Keratinocyte (primary cell): ENCODE data around the gene SELENOS. TPM values are rescaled to one million over a fixed set of nuclear protein-coding genes. Genes with fewer than 3 reads are reported as not detected.

Source experiments
- DNase-seq: peaks from one replicate; pipeline ENCODE4 v3.0.0-alpha.2; 2011; ENCODE audit warnings: low read depth, missing footprints, low spot score
- FAIRE-seq: peaks from 2 replicates; lab custom pipeline; 2011; peaks lifted over from hg19 to GRCh38; lab: Jason Lieb, UNC
- H2AFZ ChIP-seq: 2 replicates; pipeline ENCODE4 v1.6.0; 2012; ENCODE audit warnings: low read length, control low read depth, inconsistent platforms; ENCODE audit not compliant: control insufficient read depth
- H3K27ac ChIP-seq: 2 replicates; pipeline ENCODE4 v1.5.1; 2011; ENCODE audit warnings: low read length; ENCODE audit not compliant: control insufficient read depth, insufficient read depth
- H3K27me3 ChIP-seq: 3 replicates; pipeline ENCODE4 v1.6.0; 2011; ENCODE audit warnings: low read length; ENCODE audit not compliant: control insufficient read depth, insufficient read depth; ENCODE audit errors: extremely low read depth
- H3K36me3 ChIP-seq, 2 experiments: 2 replicates in 1 of 2; 3 replicates in 1 of 2; pipeline ENCODE4 v1.5.1; 2011; ENCODE audit warnings: low read length in 2 of 2, mild to moderate bottlenecking in 1 of 2; ENCODE audit not compliant: control insufficient read depth in 2 of 2, insufficient read depth in 2 of 2; ENCODE audit errors: extremely low read depth in 1 of 2
- H3K4me1 ChIP-seq: 3 replicates; pipeline ENCODE4 v1.5.1; 2011; ENCODE audit warnings: low read length; ENCODE audit not compliant: control insufficient read depth, insufficient read depth; ENCODE audit errors: extremely low read depth
- H3K4me2 ChIP-seq: 3 replicates; pipeline ENCODE4 v1.6.0; 2011; ENCODE audit warnings: low read depth, low read length; ENCODE audit not compliant: control insufficient read depth, insufficient read depth; ENCODE audit errors: extremely low read depth
- H3K4me3 ChIP-seq, 3 experiments: fragments of 200-600 bp in 1 of 3; sonication (generic) in 1 of 3; 2 replicates in 2 of 3; 3 replicates in 1 of 3; pipeline ENCODE4 v1.5.1; 2011 to 2016; ENCODE audit warnings: low read length in 3 of 3, mild to moderate bottlenecking in 3 of 3, control low read depth in 2 of 3, inconsistent platforms in 1 of 3, low read depth in 1 of 3, mixed read lengths in 1 of 3, mixed run types in 1 of 3, moderate library complexity in 1 of 3; ENCODE audit not compliant: control insufficient read depth in 2 of 3, insufficient read depth in 2 of 3; ENCODE audit errors: extremely low read depth in 1 of 3
- H3K79me2 ChIP-seq: 2 replicates; pipeline ENCODE4 v1.6.0; 2012; ENCODE audit warnings: low read length; ENCODE audit not compliant: control insufficient read depth, insufficient read depth
- H3K9ac ChIP-seq: 3 replicates; pipeline ENCODE4 v1.6.0; 2011; ENCODE audit warnings: low read length; ENCODE audit not compliant: control insufficient read depth, insufficient read depth; ENCODE audit errors: extremely low read depth
- H3K9me1 ChIP-seq: 3 replicates; pipeline ENCODE4 v1.6.0; 2011; ENCODE audit warnings: low read length; ENCODE audit not compliant: control insufficient read depth, insufficient read depth; ENCODE audit errors: extremely low read depth
- H3K9me3 ChIP-seq: 2 replicates; pipeline ENCODE4 v1.5.1; 2012; ENCODE audit warnings: low read depth, low read length; ENCODE audit not compliant: control insufficient read depth
- H4K20me1 ChIP-seq: 3 replicates; pipeline ENCODE4 v1.6.0; 2011; ENCODE audit warnings: low read length; ENCODE audit not compliant: control insufficient read depth, insufficient read depth; ENCODE audit errors: extremely low read depth
- EZH2 ChIP-seq: IDR thresholded peaks from one replicate; pipeline ENCODE4 v1.6.1; 2012; ENCODE audit warnings: inconsistent platforms, mild to moderate bottlenecking, low read length, moderate library complexity
- dilution Hi-C: fragments of 300-500 bp; cut with MboI; formaldehyde crosslinking; loops from one replicate; pipeline ENCODE4 v1.7.0; 2020; ENCODE audit warnings: low sequenced_read_pairs; ENCODE audit not compliant: extremely low pct_ligation_motif_present
- polyA minus RNA-seq, 3 experiments: library from RNA; depleted of rRNA, polyadenylated mRNA; stranded (reverse); fragments of >200 nt; gene quantifications; 1 replicate in 1 of 3; 2 replicates in 1 of 3; 3 replicates in 1 of 3; pipeline ENCODE4 v1.2.3, GENCODE V29; 2011
- polyA plus RNA-seq, 5 experiments: library from polyadenylated mRNA; depleted of rRNA in 3 of 5; stranded (reverse) in 3 of 5; stranded (forward) in 1 of 5; unstranded in 1 of 5; fragments of >200 nt; gene quantifications; 1 replicate in 1 of 5; 2 replicates in 3 of 5; 3 replicates in 1 of 5; pipeline versions ENCODE4 v1.2.1 to v1.2.3, GENCODE V29; 2011 to 2012; ENCODE audit warnings: missing spikeins in 2 of 5, low read depth in 1 of 5, low replicate concordance in 1 of 5
- TF ChIP-seq, protein P1 (sequence below), 3 experiments: IDR thresholded peaks in 1 of 3; conservative IDR thresholded peaks in 1 of 3; optimal IDR thresholded peaks in 1 of 3; 2 replicates in 2 of 3; 3 replicates in 1 of 3; pipeline versions ENCODE3 to v1.5.1; 2011; ENCODE audit warnings: low read length in 3 of 3, mild to moderate bottlenecking in 3 of 3, moderate library complexity in 2 of 3, control low read depth in 1 of 3, inconsistent platforms in 1 of 3; ENCODE audit not compliant: insufficient read depth in 2 of 3; ENCODE audit errors: extremely low read depth in 1 of 3

The SELENOS gene, protein sequence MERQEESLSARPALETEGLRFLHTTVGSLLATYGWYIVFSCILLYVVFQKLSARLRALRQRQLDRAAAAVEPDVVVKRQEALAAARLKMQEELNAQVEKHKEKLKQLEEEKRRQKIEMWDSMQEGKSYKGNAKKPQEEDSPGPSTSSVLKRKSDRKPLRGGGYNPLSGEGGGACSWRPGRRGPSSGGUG
- 56.3 to 82.2 TPM (median 76.8 TPM) in 3 replicates for polyA plus RNA-seq
- 175 TPM for polyA plus RNA-seq (2011; ENCODE audit: low read depth)
- polyA plus RNA-seq (2011; cell fraction: cytosol; rRNA removed), result 54.9 and 69.2 TPM in 2 replicates
- 65.6 and 96.4 TPM in 2 replicates for polyA plus RNA-seq (2011; cell fraction: nucleus; rRNA removed)
- 55.9 and 57.6 TPM in 2 replicates for polyA plus RNA-seq (2012; ENCODE audit: low replicate concordance)
- polyA minus RNA-seq, result 11.6 to 29.9 TPM (median 25.8 TPM) in 3 replicates
- 39.3 TPM for polyA minus RNA-seq (2011; cell fraction: cytosol; rRNA and poly(A)+ RNA removed)
- 17.4 and 19.2 TPM in 2 replicates for polyA minus RNA-seq (2011; cell fraction: nucleus; rRNA and poly(A)+ RNA removed)

DNA sequence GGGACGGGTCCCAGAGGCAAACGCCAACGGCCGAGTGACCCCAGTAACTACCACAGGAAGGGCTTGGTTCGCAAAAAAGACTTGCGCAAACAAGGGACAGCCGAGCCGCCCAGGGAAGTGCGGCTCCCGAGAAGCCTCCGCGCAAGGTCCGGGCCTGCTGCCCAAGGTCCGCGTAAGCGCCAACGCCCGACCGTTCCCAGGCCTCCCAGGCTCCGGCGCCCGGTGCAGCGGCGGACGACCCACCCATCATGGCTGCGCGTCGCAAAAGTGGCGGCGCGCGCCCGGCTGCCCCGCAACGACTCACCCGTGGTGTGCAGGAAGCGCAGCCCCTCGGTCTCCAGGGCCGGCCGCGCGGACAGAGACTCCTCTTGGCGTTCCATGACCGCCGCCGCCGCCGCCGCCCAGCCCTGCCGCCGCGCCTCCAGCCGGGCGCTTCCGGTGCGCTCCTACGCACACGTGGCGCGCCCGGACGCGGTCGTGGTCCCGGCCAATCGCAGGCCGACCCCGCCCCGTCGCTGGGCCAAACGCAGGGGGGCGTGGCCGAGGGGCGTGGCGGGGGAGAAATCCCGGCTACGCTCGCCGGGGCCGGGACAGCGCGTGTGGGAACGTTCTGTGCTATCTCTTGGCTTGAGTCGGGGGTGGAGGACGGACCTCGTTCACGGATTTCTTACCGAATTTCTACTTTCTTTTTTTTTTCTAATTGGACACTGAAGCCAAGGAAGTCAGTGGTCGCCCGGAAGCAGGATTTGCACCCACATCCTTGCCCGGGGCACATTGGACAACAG, at the start of gene SELENOS:
TSS of gene SELENOS (minus strand) at position 448 of the 785 bp plus-strand sequence. CDS start at position 380, 68 bp downstream.
- H3K27ac ChIP-seq, result peak within 1 kb of the TSS; percentile 80
- H3K4me1 ChIP-seq, result peaks cover 5% of the 10 kb centered on the region
- dilution Hi-C loops, result no loop called here
- no peaks in the 10 kb centered on the region for H3K27me3 ChIP-seq
- H3K9me3 ChIP-seq, result no peaks in the 10 kb centered on the region
- H4K20me1 ChIP-seq, result peaks cover 4% of the 10 kb centered on the region
- peaks cover 31% of the 10 kb centered on the region for H3K79me2 ChIP-seq
- no peaks in the 10 kb centered on the region for H3K9me1 ChIP-seq
- peak within 1 kb of the TSS; percentile 93 for H3K9ac ChIP-seq
- peak within 1 kb of the TSS; percentile 39 for H2AFZ ChIP-seq
- TF ChIP-seq EZH2, result no peak
- TF ChIP-seq, protein P1, sequence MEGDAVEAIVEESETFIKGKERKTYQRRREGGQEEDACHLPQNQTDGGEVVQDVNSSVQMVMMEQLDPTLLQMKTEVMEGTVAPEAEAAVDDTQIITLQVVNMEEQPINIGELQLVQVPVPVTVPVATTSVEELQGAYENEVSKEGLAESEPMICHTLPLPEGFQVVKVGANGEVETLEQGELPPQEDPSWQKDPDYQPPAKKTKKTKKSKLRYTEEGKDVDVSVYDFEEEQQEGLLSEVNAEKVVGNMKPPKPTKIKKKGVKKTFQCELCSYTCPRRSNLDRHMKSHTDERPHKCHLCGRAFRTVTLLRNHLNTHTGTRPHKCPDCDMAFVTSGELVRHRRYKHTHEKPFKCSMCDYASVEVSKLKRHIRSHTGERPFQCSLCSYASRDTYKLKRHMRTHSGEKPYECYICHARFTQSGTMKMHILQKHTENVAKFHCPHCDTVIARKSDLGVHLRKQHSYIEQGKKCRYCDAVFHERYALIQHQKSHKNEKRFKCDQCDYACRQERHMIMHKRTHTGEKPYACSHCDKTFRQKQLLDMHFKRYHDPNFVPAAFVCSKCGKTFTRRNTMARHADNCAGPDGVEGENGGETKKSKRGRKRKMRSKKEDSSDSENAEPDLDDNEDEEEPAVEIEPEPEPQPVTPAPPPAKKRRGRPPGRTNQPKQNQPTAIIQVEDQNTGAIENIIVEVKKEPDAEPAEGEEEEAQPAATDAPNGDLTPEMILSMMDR (optimal IDR thresholded peaks at IDR 0.05 in 1 of 3, IDR thresholded peaks at IDR 0.05 in 1 of 3, conservative IDR thresholded peaks at IDR 0.05 in 1 of 3; ENCODE audit: extremely low read depth in 1 of 3, insufficient read depth in 2 of 3, low read length in 3 of 3), result no peak
- peak within 1 kb of the TSS; percentile 79 for H3K4me2 ChIP-seq
- FAIRE-seq (no peak), DNase-seq (no peak)
- peak within 1 kb of the TSS; percentile 67 to 88 (median 85) for H3K4me3 ChIP-seq
- peaks cover 28 to 36% of the 10 kb centered on the region in 2 experiments for H3K36me3 ChIP-seq

DNA sequence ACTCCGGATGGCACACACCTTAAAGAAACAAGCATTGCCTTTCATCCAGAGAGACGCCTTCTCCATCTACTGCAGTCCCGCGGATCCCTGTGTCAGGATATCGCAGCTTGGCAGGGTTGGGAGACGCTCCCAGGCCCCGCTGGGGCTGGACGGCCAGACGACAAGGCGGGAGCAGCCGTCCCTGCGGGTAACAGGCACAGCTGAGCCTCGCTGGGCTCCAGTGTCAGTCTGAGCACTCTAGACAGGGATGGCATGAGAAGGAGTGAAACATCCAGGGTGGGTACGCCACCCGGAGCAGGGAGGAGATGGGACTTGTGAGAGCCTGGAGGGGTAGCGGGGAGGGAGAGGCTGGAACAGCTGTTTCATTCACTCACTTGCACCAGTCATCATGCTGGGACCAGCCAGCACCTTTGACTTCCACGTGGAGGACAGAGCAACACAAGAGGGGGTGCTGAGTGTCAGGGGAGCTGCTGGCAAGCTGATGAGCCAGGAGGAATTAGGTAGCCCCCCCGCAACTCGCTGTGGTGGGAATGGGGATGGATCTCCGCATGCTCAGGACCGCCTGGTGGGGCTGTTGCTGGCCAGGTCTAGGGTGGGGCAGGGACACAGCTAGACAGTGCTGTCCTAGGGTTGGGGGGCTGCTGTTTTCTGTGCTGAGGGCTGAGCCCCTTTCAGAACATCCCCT, 49.3 kb upstream of the SELENOS start:
- Histone ChIP-seq H3K79me2 (no peaks in the 10 kb centered on the region), H3K27me3 (no peaks in the 10 kb centered on the region), H3K4me2 (no peak overlapping the region), H3K4me1 (no peaks in the 10 kb centered on the region), H3K36me3 (peaks cover 0 to 3% of the 10 kb centered on the region in 2 experiments), H4K20me1 (no peaks in the 10 kb centered on the region), H3K4me3 (no peak overlapping the region), H3K9me1 (no peaks in the 10 kb centered on the region), H3K9me3 (no peaks in the 10 kb centered on the region), H3K9ac (no peak overlapping the region), H2AFZ (no peak overlapping the region), H3K27ac (no peak overlapping the region)
- DNase-seq (no peak), FAIRE-seq (no peak)
- dilution Hi-C loops, result no loop called here
- TF ChIP-seq EZH2, result no peak
- TF ChIP-seq, protein P1 (optimal IDR thresholded peaks at IDR 0.05 in 1 of 3, IDR thresholded peaks at IDR 0.05 in 1 of 3, conservative IDR thresholded peaks at IDR 0.05 in 1 of 3; ENCODE audit: extremely low read depth in 1 of 3, insufficient read depth in 2 of 3, low read length in 3 of 3), result no peak
